HL-60 (cell line): ENCODE results near the gene LIPH.

Source experiments
- DNase-seq, 2 experiments: peaks; one replicate each; pipeline ENCODE4 v3.0.0-alpha.2; 2010 to 2020; ENCODE audit warnings: low read depth in 1 of 2, low spot score in 1 of 2
- H3K27ac ChIP-seq: fragments of 250-450 bp; sonication (Bioruptor Pico); replicated peaks from 2 replicates; pipeline ENCODE4 v1.5.1; 2020; ENCODE audit warnings: mild to moderate bottlenecking, moderate library complexity
- H3K27me3 ChIP-seq: fragments of 250-450 bp; sonication (Bioruptor Pico); 2 replicates; pipeline ENCODE4 v1.5.1; 2021; ENCODE audit warnings: mild to moderate bottlenecking, moderate library complexity; ENCODE audit not compliant: insufficient read depth, poor library complexity, severe bottlenecking
- H3K4me3 ChIP-seq: replicated peaks from 2 replicates; pipeline ENCODE4 v1.5.1; 2011; ENCODE audit warnings: mild to moderate bottlenecking, control low read depth, low read length; ENCODE audit not compliant: insufficient read depth
- GABPA ChIP-seq: IDR thresholded peaks from 2 replicates; pipeline ENCODE4 v1.6.1; 2012; ENCODE audit warnings: low read depth
- POLR2AphosphoS5 ChIP-seq: IDR thresholded peaks from 2 replicates; pipeline ENCODE4 v1.6.1; 2012; ENCODE audit warnings: low read depth
- REST ChIP-seq: IDR thresholded peaks from 2 replicates; pipeline ENCODE4 v1.6.1; 2012; ENCODE audit warnings: low read depth; ENCODE audit not compliant: insufficient replicate concordance
- SPI1 ChIP-seq: IDR thresholded peaks from 2 replicates; pipeline ENCODE4 v1.6.1; 2012; ENCODE audit warnings: low read depth, mild to moderate bottlenecking, borderline replicate concordance
- TF ChIP-seq, protein P1 (sequence below): IDR thresholded peaks from one replicate; pipeline ENCODE4 v1.5.1; 2011; ENCODE audit warnings: low read length, control low read depth, inconsistent platforms; ENCODE audit not compliant: insufficient read depth

LIPH gene

GRCh38 chr3:185460309-185460708, 92.1 kb downstream of the LIPH start:
- no peak for TF ChIP-seq POLR2AphosphoS5
- no peak for TF ChIP-seq GABPA
- no peak for TF ChIP-seq REST
- TF ChIP-seq SPI1, result no peak
- TF ChIP-seq, protein P1, sequence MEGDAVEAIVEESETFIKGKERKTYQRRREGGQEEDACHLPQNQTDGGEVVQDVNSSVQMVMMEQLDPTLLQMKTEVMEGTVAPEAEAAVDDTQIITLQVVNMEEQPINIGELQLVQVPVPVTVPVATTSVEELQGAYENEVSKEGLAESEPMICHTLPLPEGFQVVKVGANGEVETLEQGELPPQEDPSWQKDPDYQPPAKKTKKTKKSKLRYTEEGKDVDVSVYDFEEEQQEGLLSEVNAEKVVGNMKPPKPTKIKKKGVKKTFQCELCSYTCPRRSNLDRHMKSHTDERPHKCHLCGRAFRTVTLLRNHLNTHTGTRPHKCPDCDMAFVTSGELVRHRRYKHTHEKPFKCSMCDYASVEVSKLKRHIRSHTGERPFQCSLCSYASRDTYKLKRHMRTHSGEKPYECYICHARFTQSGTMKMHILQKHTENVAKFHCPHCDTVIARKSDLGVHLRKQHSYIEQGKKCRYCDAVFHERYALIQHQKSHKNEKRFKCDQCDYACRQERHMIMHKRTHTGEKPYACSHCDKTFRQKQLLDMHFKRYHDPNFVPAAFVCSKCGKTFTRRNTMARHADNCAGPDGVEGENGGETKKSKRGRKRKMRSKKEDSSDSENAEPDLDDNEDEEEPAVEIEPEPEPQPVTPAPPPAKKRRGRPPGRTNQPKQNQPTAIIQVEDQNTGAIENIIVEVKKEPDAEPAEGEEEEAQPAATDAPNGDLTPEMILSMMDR, result no peak
- Histone ChIP-seq H3K27ac (no peak overlapping the region), H3K27me3 (no peaks in the 10 kb centered on the region), H3K4me3 (no peak overlapping the region)
- DNase-seq, result no peak

GRCh38 chr3:185457376-185457775, 95.0 kb downstream of the LIPH start:
- Histone ChIP-seq H3K27ac (no peak overlapping the region), H3K27me3 (no peaks in the 10 kb centered on the region), H3K4me3 (no peak overlapping the region)
- TF ChIP-seq REST (no peak), SPI1 (no peak), GABPA (no peak), POLR2AphosphoS5 (no peak)
- TF ChIP-seq, protein P1, result no peak
- no peak for DNase-seq
